Loucy (cell line): ENCODE measurements around the gene ABCB9.

Experiments used
- CTCF ChIP-seq: fragments of 200-600 bp; sonication (generic); conservative IDR thresholded peaks from 2 replicates; pipeline ENCODE4 v1.5.1; 2014; ENCODE audit warnings: mild to moderate bottlenecking, antibody characterized with exemption, low read length
- EZH2phosphoT487 ChIP-seq: fragments of 200-600 bp; IDR thresholded peaks from 2 replicates; pipeline ENCODE4 v1.6.1; 2018; ENCODE audit warnings: antibody characterized with exemption, mild to moderate bottlenecking, moderate library complexity, borderline replicate concordance

- no peak for TF ChIP-seq CTCF
- no peak for TF ChIP-seq EZH2phosphoT487
Observed at GRCh38 chr12:122895704-122896636, 70.3 kb downstream of the ABCB9 start, which contains the start of gene VPS37B.
